OCI-LY3 (cell line): ENCODE results near the gene MINDY1.

ENCODE experiments used
- H2AFZ ChIP-seq: fragments of 200-600, 300-600 bp; shearing (Covaris generic); 2 replicates; pipeline ENCODE4 v1.6.0; 2014; ENCODE audit warnings: antibody characterized with exemption, low read depth, low read length
- H3K27ac ChIP-seq: fragments of 200-600, 300-600 bp; sonication (generic); 2 replicates; pipeline ENCODE4 v1.5.1; 2014; ENCODE audit warnings: mild to moderate bottlenecking, low read length, moderate library complexity, mixed read lengths
- H3K27me3 ChIP-seq: fragments of 200-600, 300-600 bp; sonication (generic); 2 replicates; pipeline ENCODE4 v1.6.1; 2014; ENCODE audit warnings: low read depth, low read length, mixed read lengths
- H3K36me3 ChIP-seq: fragments of 200-600, 300-600 bp; sonication (generic); replicated peaks from 2 replicates; pipeline ENCODE3; 2014; ENCODE audit warnings: low read depth, low read length, mixed read lengths
- H3K4me1 ChIP-seq: fragments of 300-600, 200-600 bp; sonication (generic); 2 replicates; pipeline ENCODE4 v1.6.1; 2014; ENCODE audit warnings: low read length, mixed read lengths
- H3K4me2 ChIP-seq: fragments of 200-600, 300-600 bp; sonication (generic); 2 replicates; pipeline ENCODE4 v1.6.1; 2014; ENCODE audit warnings: low read length, mixed read lengths
- H3K4me3 ChIP-seq: fragments of 300-600, 200-600 bp; sonication (generic); 2 replicates; pipeline ENCODE4 v1.5.1; 2014; ENCODE audit warnings: antibody characterized with exemption, mild to moderate bottlenecking, low read length, moderate library complexity
- H3K79me2 ChIP-seq: fragments of 300-600, 200-600 bp; shearing (Covaris generic); 2 replicates; pipeline ENCODE4 v1.6.1; 2014; ENCODE audit warnings: mild to moderate bottlenecking, low read length, mixed read lengths
- H3K9ac ChIP-seq: fragments of 300-600, 200-600 bp; shearing (Covaris generic); 2 replicates; pipeline ENCODE4 v1.6.0; 2014; ENCODE audit warnings: mild to moderate bottlenecking, low read length, moderate library complexity
- H3K9me3 ChIP-seq: fragments of 200-600, 300-600 bp; shearing (Covaris generic); 2 replicates; pipeline ENCODE4 v1.6.1; 2014; ENCODE audit warnings: low read length, mixed read lengths; ENCODE audit not compliant: insufficient read depth
- H4K20me1 ChIP-seq: fragments of 200-600, 300-600 bp; sonication (generic); 2 replicates; pipeline ENCODE4 v1.6.1; 2016; ENCODE audit warnings: low read length, mixed read lengths; ENCODE audit not compliant: insufficient read depth
- CTCF ChIP-seq: fragments of 200-600, 300-600 bp; sonication (generic); IDR thresholded peaks from 2 replicates; pipeline ENCODE4 v1.5.1; 2014; ENCODE audit warnings: antibody characterized with exemption, low read length, low read depth
- EZH2phosphoT487 ChIP-seq: fragments of 200-600 bp; shearing (Covaris generic); IDR thresholded peaks from 2 replicates; pipeline ENCODE4 v1.6.1; 2018; ENCODE audit warnings: antibody characterized with exemption, mixed run types, low read depth

The MINDY1 gene

DNA sequence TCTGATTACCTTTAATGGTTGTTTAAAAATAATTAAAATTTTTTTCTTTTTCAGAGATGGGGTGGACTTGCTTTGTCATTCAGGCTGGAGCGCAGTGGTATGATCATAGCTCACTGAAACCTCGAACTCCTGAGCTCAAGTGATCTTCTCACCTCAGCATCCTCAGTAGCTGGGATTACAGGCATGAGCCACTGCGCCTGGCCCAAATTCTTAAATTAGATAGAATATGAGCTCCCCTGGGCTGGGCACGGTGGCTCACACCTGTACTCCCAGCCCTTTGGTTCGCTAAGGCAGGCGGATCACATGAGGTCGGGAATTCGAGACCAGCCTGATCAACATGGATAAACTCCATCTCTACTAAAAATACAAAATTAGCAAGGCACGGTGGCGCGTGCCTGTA, 49.0 kb downstream of the MINDY1 start:
- Histone ChIP-seq H3K9me3 (no peaks in the 10 kb centered on the region), H3K9ac (no peak overlapping the region), H3K4me3 (no peak overlapping the region), H3K79me2 (no peaks in the 10 kb centered on the region), H3K4me1 (no peaks in the 10 kb centered on the region), H3K27ac (no peak overlapping the region), H4K20me1 (no peaks in the 10 kb centered on the region), H3K27me3 (no peaks in the 10 kb centered on the region), H3K36me3 (peaks cover 59% of the 10 kb centered on the region), H2AFZ (no peak overlapping the region), H3K4me2 (no peak overlapping the region)
- TF ChIP-seq EZH2phosphoT487 (no peak), CTCF (no peak)

DNA sequence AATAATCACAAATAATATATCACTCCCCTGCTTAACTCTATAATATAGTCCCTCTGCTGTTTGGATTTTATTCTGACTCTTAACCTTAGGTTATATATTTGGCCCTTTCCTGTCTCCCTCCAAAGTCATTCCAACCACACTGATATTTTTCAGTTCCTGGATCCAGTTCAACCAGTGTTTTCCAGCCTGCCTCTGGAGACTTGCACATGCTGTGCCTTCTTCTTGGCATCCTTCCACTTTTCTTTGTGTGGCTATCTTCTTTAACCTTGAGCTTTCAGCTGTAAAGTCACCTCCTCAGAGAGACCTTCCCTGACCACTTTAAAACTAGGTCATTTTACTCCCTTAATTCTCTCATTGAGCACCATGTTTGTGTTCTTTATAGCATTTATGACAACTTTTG, 51.4 kb downstream of the MINDY1 start:
- Histone ChIP-seq H3K4me3 (no peak overlapping the region), H3K4me1 (no peaks in the 10 kb centered on the region), H3K9ac (no peak overlapping the region), H3K27ac (no peak overlapping the region), H3K36me3 (peaks cover 59% of the 10 kb centered on the region), H4K20me1 (no peaks in the 10 kb centered on the region), H3K27me3 (no peaks in the 10 kb centered on the region), H3K4me2 (no peak overlapping the region), H3K9me3 (no peaks in the 10 kb centered on the region), H3K79me2 (no peaks in the 10 kb centered on the region), H2AFZ (no peak overlapping the region)
- TF ChIP-seq EZH2phosphoT487 (no peak), CTCF (no peak)

- no peaks in the 10 kb centered on the region for H3K79me2 ChIP-seq
- no peak for TF ChIP-seq CTCF
- TF ChIP-seq EZH2phosphoT487 = no peak
- peaks cover 59% of the 10 kb centered on the region for H3K36me3 ChIP-seq
- H3K27me3 ChIP-seq = no peaks in the 10 kb centered on the region
- H3K4me2 ChIP-seq = no peak overlapping the region
- no peaks in the 10 kb centered on the region for H4K20me1 ChIP-seq
- H3K9me3 ChIP-seq = no peaks in the 10 kb centered on the region
- H2AFZ ChIP-seq = no peak overlapping the region
- no peak overlapping the region for H3K4me3 ChIP-seq
- no peak overlapping the region for H3K9ac ChIP-seq
- no peak overlapping the region for H3K27ac ChIP-seq
- no peaks in the 10 kb centered on the region for H3K4me1 ChIP-seq
These were observed 52.0 kb downstream of the MINDY1 start for GRCh38 chr1:150954708-150955107.
